Ovary (tissue), 9 donors: ENCODE data around the gene TECTB. TPM values are rescaled to one million over a fixed set of nuclear protein-coding genes. Genes with fewer than 3 reads are reported as not detected.

Source experiments
- DNase-seq, 5 donors: peaks; one replicate each; pipeline ENCODE4 v3.0.0-alpha.2; 2019 to 2020
- H3K27ac ChIP-seq, 2 donors: fragments of 200-600 bp; one replicate each; pipeline versions ENCODE4 v1.5.1 to v1.8.0; 2019 to 2022
- H3K27me3 ChIP-seq: fragments of 200-600 bp; one replicate; pipeline ENCODE4 v1.8.0; 2022
- H3K36me3 ChIP-seq: fragments of 200-600 bp; sonication (generic); one replicate; pipeline ENCODE4 v1.5.1; 2019
- H3K4me1 ChIP-seq: one replicate; pipeline ENCODE4 v1.8.1; 2013; ENCODE audit warnings: mild to moderate bottlenecking, moderate library complexity; ENCODE audit not compliant: insufficient read depth
- H3K4me3 ChIP-seq: fragments of 200-600 bp; sonication (generic); one replicate; pipeline ENCODE4 v1.5.1; 2017
- H3K9me3 ChIP-seq, 2 donors: fragments of 200-600 bp in 1 of 2; sonication (generic) in 1 of 2; one replicate each; pipeline versions ENCODE4 v1.5.1 to v1.8.1; 2013 to 2019; ENCODE audit warnings: mild to moderate bottlenecking in 1 of 2, moderate library complexity in 1 of 2
- CTCF ChIP-seq, 3 donors: fragments of 450-650 bp in 2 of 3; fragments of 200-600 bp in 1 of 3; IDR thresholded peaks; one replicate each; pipeline versions ENCODE4 v1.5.1 to v1.8.0; 2016 to 2022; ENCODE audit warnings: antibody characterized with exemption in 3 of 3, mild to moderate bottlenecking in 1 of 3
- EP300 ChIP-seq: sonication (generic); formaldehyde crosslinking; IDR thresholded peaks from one replicate; pipeline ENCODE4 v1.6.1; 2017; ENCODE audit warnings: antibody characterized with exemption
- POLR2A ChIP-seq: fragments of 450-650 bp; IDR thresholded peaks from one replicate; pipeline ENCODE4 v1.6.1; 2017; ENCODE audit warnings: antibody characterized with exemption, mild to moderate bottlenecking, moderate library complexity
- WGBS, 3 donors: extraction: QIAGEN DNeasy Blood & Tissue Kit in 1 of 3; methylation state at CpG; one replicate each; pipeline versions ENCODE4 v1.1.5 to v1.1.7; 2013 to 2017; 5-methylcytosine and 5-hydroxymethylcytosine counted together
- intact Hi-C, 4 donors: fragments of 100-400 bp; cut with DNase I; formaldehyde crosslinking; loops; one replicate each; pipeline versions ENCODE4 v1.11.0 to v1.15.1; 2022 to 2023
- polyA plus RNA-seq, 2 donors: library from polyadenylated mRNA; stranded (reverse); fragments of 200-250 nt in 1 of 2; fragments of 350-450 nt in 1 of 2; fragmentation: Illumina TruSeq in 1 of 2; extraction: RNeasy Lipid Tissue Mini Kit (QIAGEN cat#74804) in 1 of 2; gene quantifications; one replicate each; pipeline ENCODE4 v1.2.3, GENCODE V29; 2013 to 2014
- total RNA-seq, 7 donors: library from RNA; depleted of rRNA in 2 of 7; stranded (reverse); fragments of >200 nt in 2 of 7; fragmentation: NEBNext Ultra II Directional in 3 of 7; extraction: Animal tissue kit (Norgen Biotek cat#: 25700) in 3 of 7; gene quantifications; one replicate each; pipeline versions ENCODE4 v1.1.0 to v1.2.4, GENCODE V29; 2016 to 2023
- donor health status: DM: no; HTN: no; CAD: no; lungs with moderate emphysema.
- donor health status: DM: no; HTN: no; CAD: no.
- donor health status: Bipolar disorder and iron deficiency.
- donor health status: DM: yes; HTN: yes; CAD: no.
- donor health status: DM: no; HTN: no; CAD: no.
- donor health status: DM: yes; HTN: yes; CAD: no.

Gene TECTB
- total and polyA plus RNA-seq, 9 donors = 0.07 TPM; not detected in 8

- DNase-seq = no peak
- Histone ChIP-seq H3K4me1 (no peaks in the 10 kb centered on the region), H3K4me3 (no peak overlapping the region), H3K9me3 (no peaks in the 10 kb centered on the region), H3K27me3 (no peaks in the 10 kb centered on the region), H3K36me3 (no peaks in the 10 kb centered on the region), H3K27ac (no peak overlapping the region)
- intact Hi-C loops = no loop called here
- TF ChIP-seq EP300 (no peak), POLR2A (no peak), CTCF (IDR thresholded peaks at IDR 0.05) (no peak)
- 28 to 34% (median 34%) methylated on average over 5 of the region's 5 CpGs for WGBS, 3 donors
Measured at GRCh38 chr10:112335111-112335867, 52.1 kb downstream of the TECTB start.

GRCh38 chr10:112335868-112336265 is 52.7 kb downstream of the TECTB start:
- no peak overlapping the region for H3K27ac ChIP-seq
- TF ChIP-seq POLR2A (no peak), EP300 (no peak), CTCF (IDR thresholded peaks at IDR 0.05) (no peak)
- intact Hi-C loops = no loop called here
- H3K4me1 ChIP-seq = no peaks in the 10 kb centered on the region
- no peaks in the 10 kb centered on the region for H3K9me3 ChIP-seq
- no peaks in the 10 kb centered on the region for H3K27me3 ChIP-seq
- H3K4me3 ChIP-seq = no peak overlapping the region
- 67 to 79% (median 77%) methylated on average over 4 of the region's 4 CpGs for WGBS, 3 donors
- no peaks in the 10 kb centered on the region for H3K36me3 ChIP-seq
- DNase-seq = no peak

- Histone ChIP-seq H3K27ac (no peak overlapping the region), H3K36me3 (no peaks in the 10 kb centered on the region), H3K27me3 (no peaks in the 10 kb centered on the region), H3K9me3 (no peaks in the 10 kb centered on the region), H3K4me3 (no peak overlapping the region), H3K4me1 (no peaks in the 10 kb centered on the region)
- no peak for DNase-seq
- 74 to 81% (median 81%) methylated on average over 5 of the region's 5 CpGs for WGBS, 3 donors
- TF ChIP-seq POLR2A (no peak), CTCF (IDR thresholded peaks at IDR 0.05) (no peak), EP300 (no peak)
- intact Hi-C loops = no loop called here
Measured at GRCh38 chr10:112336556-112337201, 53.5 kb downstream of the TECTB start.

GRCh38 chr10:112338957-112339356 is 55.8 kb downstream of the TECTB start:
- no peak for DNase-seq
- WGBS, 3 donors = 61 to 79% (median 70%) methylated on average over 3 of the region's 3 CpGs
- H3K4me3 ChIP-seq = no peak overlapping the region
- no peaks in the 10 kb centered on the region for H3K9me3 ChIP-seq
- no peaks in the 10 kb centered on the region for H3K36me3 ChIP-seq
- no peaks in the 10 kb centered on the region for H3K4me1 ChIP-seq
- no peak overlapping the region for H3K27ac ChIP-seq
- no peak for TF ChIP-seq CTCF (IDR thresholded peaks at IDR 0.05)
- no peak for TF ChIP-seq POLR2A
- no peak for TF ChIP-seq EP300
- intact Hi-C loops = no loop called here
- H3K27me3 ChIP-seq = no peaks in the 10 kb centered on the region
